Right lung (tissue), 10 donors: ENCODE measurements around the gene IL5. TPM values are rescaled to one million over a fixed set of nuclear protein-coding genes. Genes with fewer than 3 reads are reported as not detected.
"Not testable (repeated sequence)": the region's sequence is repeated elsewhere in the genome, so short reads cannot be mapped to it uniquely, and the experiment has no call there.

ENCODE experiments used
- DNase-seq, 2 donors: peaks; one replicate each; pipeline ENCODE4 v3.0.0-alpha.2; 2013
- long read RNA-seq, 8 donors: transcript quantifications; one replicate each; lab custom pipeline, GENCODE V29; 2026
- polyA plus RNA-seq, 5 donors: library from polyadenylated mRNA; unstranded; fragments of 120-200 nt; gene quantifications; one replicate each; pipeline versions ENCODE4 v1.2.1 to v1.2.3, GENCODE V29; 2013; ENCODE audit warnings: inconsistent platforms in 1 of 5, low replicate concordance in 1 of 5; ENCODE audit not compliant: insufficient read length in 5 of 5, insufficient read depth in 1 of 5

IL5 gene
- under 1 TPM in 3 of 5 donors, not detected in 2; 0.35 to 0.60 (median 0.44) TPM for polyA plus RNA-seq
- long read RNA-seq, donor 1, result 0 reads
- long read RNA-seq, donor 2, result 0 reads
- long read RNA-seq, donor 3, result 0 reads
- long read RNA-seq, donor 4, partial matches to known transcripts, result 65 of 65 reads
- long read RNA-seq, donor 4, other reads (novel, unspliced or antisense), result 0 of 65 reads
- long read RNA-seq, donor 5, result 0 reads
- long read RNA-seq, donor 6, result 0 reads
- long read RNA-seq, donor 7, result 0 reads
- long read RNA-seq, donor 8, partial matches to known transcripts, result 20 of 20 reads
- long read RNA-seq, donor 8, other reads (novel, unspliced or antisense), result 0 of 20 reads

- DNase-seq, result no peak
Measured at GRCh38 chr5:132543472-132544201, at the start of gene IL5. TSS of gene IL5 (minus strand) at chr5:132543522. CDS start at chr5:132543478, 44 bp downstream.

- no peak for DNase-seq
Measured at GRCh38 chr5:132592521-132592920, 49.2 kb upstream of the IL5 start.

GRCh38 chr5:132591145-132591544 is 47.8 kb upstream of the IL5 start:
- DNase-seq, result no peak

- DNase-seq, result no peak
Measured at GRCh38 chr5:132589467-132589866, 46.1 kb upstream of the IL5 start.

- no peak for DNase-seq
Measured at GRCh38 chr5:132586063-132586462, 42.7 kb upstream of the IL5 start.

- not testable (repeated sequence) for DNase-seq
Measured at GRCh38 chr5:132584560-132584959, 41.2 kb upstream of the IL5 start.

- DNase-seq, result no peak
Measured at GRCh38 chr5:132576123-132576522, 32.8 kb upstream of the IL5 start.

GRCh38 chr5:132566657-132567056 is 23.3 kb upstream of the IL5 start:
- no peak for DNase-seq

GRCh38 chr5:132564555-132564954 is 21.2 kb upstream of the IL5 start:
- not testable (repeated sequence) for DNase-seq

- DNase-seq, result no peak
Measured at GRCh38 chr5:132561601-132562000, 18.3 kb upstream of the IL5 start.

- no peak for DNase-seq
Measured at GRCh38 chr5:132559383-132560060, 16.2 kb upstream of the IL5 start.

GRCh38 chr5:132557478-132558172 is 14.3 kb upstream of the IL5 start:
- peak; percentile 22 to 26 for DNase-seq

- DNase-seq, result peak; percentile 89 to 91
Measured at GRCh38 chr5:132556763-132557477, 13.6 kb upstream of the IL5 start, which contains the start of gene RAD50. TSS of gene RAD50 (plus strand) at chr5:132556977. CDS start at chr5:132557325, 348 bp downstream.

- DNase-seq, result peak in 1 of 2 donors; percentile 2
Measured at GRCh38 chr5:132556153-132556762, 12.9 kb upstream of the IL5 start.

- DNase-seq, result no peak
Measured at GRCh38 chr5:132549576-132549975, 6.3 kb upstream of the IL5 start.

GRCh38 chr5:132548834-132549233 is 5.5 kb upstream of the IL5 start:
- not testable (repeated sequence) for DNase-seq

GRCh38 chr5:132547269-132547668 is 3.9 kb upstream of the IL5 start:
- DNase-seq, result no peak

- no peak for DNase-seq
Measured at GRCh38 chr5:132546108-132546507, 2.8 kb upstream of the IL5 start.

GRCh38 chr5:132540764-132541163 is 2.6 kb downstream of the IL5 start:
- DNase-seq, result no peak

GRCh38 chr5:132540149-132540548 is 3.2 kb downstream of the IL5 start:
- DNase-seq, result no peak

GRCh38 chr5:132539716-132540115 is 3.6 kb downstream of the IL5 start:
- DNase-seq, result no peak
